NB4 (cell line): ENCODE measurements around the gene IYD.

ENCODE experiments used
- DNase-seq: peaks from one replicate; pipeline ENCODE4 v3.0.0; 2010; ENCODE audit warnings: low read depth
- H3K4me3 ChIP-seq: one replicate; pipeline ENCODE4 v1.5.1; 2011; ENCODE audit warnings: mild to moderate bottlenecking, low read depth, low read length, moderate library complexity
- MYC ChIP-seq: IDR thresholded peaks from 2 replicates; pipeline ENCODE4 v1.6.1; 2011; ENCODE audit warnings: low read depth, low read length
- POLR2A ChIP-seq: IDR thresholded peaks from 2 replicates; pipeline ENCODE4 v1.6.1; 2011; ENCODE audit warnings: mild to moderate bottlenecking; ENCODE audit not compliant: insufficient read length; ENCODE audit errors: extremely low read depth
- TF ChIP-seq, protein P1 (sequence below): IDR thresholded peaks from one replicate; pipeline ENCODE4 v1.5.1; 2012; ENCODE audit warnings: low read depth, low read length
- TF ChIP-seq, protein P2 (sequence below): IDR thresholded peaks from 2 replicates; pipeline ENCODE4 v1.6.1; 2011; ENCODE audit warnings: low read depth, low read length

Gene IYD

GRCh38 chr6:150420428-150420827 lies 51.6 kb downstream of the IYD start:
- no peak for DNase-seq
- no peak overlapping the region for H3K4me3 ChIP-seq
- TF ChIP-seq POLR2A (no peak), MYC (no peak)
- TF ChIP-seq, protein P1, sequence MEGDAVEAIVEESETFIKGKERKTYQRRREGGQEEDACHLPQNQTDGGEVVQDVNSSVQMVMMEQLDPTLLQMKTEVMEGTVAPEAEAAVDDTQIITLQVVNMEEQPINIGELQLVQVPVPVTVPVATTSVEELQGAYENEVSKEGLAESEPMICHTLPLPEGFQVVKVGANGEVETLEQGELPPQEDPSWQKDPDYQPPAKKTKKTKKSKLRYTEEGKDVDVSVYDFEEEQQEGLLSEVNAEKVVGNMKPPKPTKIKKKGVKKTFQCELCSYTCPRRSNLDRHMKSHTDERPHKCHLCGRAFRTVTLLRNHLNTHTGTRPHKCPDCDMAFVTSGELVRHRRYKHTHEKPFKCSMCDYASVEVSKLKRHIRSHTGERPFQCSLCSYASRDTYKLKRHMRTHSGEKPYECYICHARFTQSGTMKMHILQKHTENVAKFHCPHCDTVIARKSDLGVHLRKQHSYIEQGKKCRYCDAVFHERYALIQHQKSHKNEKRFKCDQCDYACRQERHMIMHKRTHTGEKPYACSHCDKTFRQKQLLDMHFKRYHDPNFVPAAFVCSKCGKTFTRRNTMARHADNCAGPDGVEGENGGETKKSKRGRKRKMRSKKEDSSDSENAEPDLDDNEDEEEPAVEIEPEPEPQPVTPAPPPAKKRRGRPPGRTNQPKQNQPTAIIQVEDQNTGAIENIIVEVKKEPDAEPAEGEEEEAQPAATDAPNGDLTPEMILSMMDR = no peak
- TF ChIP-seq, protein P2, sequence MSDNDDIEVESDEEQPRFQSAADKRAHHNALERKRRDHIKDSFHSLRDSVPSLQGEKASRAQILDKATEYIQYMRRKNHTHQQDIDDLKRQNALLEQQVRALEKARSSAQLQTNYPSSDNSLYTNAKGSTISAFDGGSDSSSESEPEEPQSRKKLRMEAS = no peak

DNA sequence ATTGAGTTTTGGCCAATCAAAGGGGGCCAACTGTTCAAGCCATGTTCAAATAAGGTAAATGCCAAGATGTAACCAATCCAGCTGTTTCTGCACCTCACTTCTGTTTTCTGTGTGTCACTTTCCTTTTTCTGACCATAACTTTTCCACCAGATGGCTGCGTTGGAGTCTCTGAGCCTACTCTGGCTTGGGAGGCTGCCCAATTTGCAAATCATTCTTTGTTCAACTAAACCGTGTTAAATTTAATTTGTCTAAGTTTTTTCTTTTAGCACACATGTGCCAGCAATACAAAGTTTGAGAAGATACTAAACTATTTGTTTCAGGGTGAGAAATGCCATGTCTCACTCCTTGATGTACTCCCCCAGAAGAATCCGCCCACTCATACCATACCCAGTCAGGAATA lies 52.1 kb downstream of the IYD start:
- no peak overlapping the region for H3K4me3 ChIP-seq
- TF ChIP-seq POLR2A (no peak), MYC (no peak)
- TF ChIP-seq, protein P1 = no peak
- TF ChIP-seq, protein P2 = no peak
- DNase-seq = no peak

- DNase-seq = no peak
- H3K4me3 ChIP-seq = no peak overlapping the region
- TF ChIP-seq, protein P1 = no peak
- TF ChIP-seq POLR2A (no peak), MYC (no peak)
- TF ChIP-seq, protein P2 = no peak
Observed at GRCh38 chr6:150425508-150425907, 56.7 kb downstream of the IYD start.

- DNase-seq = no peak
- no peak overlapping the region for H3K4me3 ChIP-seq
- TF ChIP-seq, protein P2 = no peak
- TF ChIP-seq, protein P1 = no peak
- no peak for TF ChIP-seq MYC
- TF ChIP-seq POLR2A = no peak
Observed at GRCh38 chr6:150426198-150426597, 57.4 kb downstream of the IYD start.

GRCh38 chr6:150427037-150427602 lies 58.3 kb downstream of the IYD start:
- no peak for DNase-seq
- no peak overlapping the region for H3K4me3 ChIP-seq
- TF ChIP-seq MYC (no peak), POLR2A (no peak)
- TF ChIP-seq, protein P2 = no peak
- TF ChIP-seq, protein P1 = no peak
